ENCODE results near the gene UBE3B.

The UBE3B gene

GRCh38 chr12:109489955-109490565, 12.6 kb downstream of the UBE3B start:
- Histone ChIP-seq H3K4me3 (ENCODE audit: low read depth in 1 of 2, low read length in 1 of 2) (no peak overlapping the region), H3K27me3 (no peaks in the 10 kb centered on the region), H3K4me1 (ENCODE audit: control insufficient read depth in 1 of 2, insufficient read depth in 1 of 2, low read depth in 1 of 2, low read length in 1 of 2) (no peaks in the 10 kb centered on the region), H3K36me3 (peaks cover 98% of the 10 kb centered on the region), H3K9me3 (no peaks in the 10 kb centered on the region), H3K27ac (no peak overlapping the region)
- TF ChIP-seq, protein P1, sequence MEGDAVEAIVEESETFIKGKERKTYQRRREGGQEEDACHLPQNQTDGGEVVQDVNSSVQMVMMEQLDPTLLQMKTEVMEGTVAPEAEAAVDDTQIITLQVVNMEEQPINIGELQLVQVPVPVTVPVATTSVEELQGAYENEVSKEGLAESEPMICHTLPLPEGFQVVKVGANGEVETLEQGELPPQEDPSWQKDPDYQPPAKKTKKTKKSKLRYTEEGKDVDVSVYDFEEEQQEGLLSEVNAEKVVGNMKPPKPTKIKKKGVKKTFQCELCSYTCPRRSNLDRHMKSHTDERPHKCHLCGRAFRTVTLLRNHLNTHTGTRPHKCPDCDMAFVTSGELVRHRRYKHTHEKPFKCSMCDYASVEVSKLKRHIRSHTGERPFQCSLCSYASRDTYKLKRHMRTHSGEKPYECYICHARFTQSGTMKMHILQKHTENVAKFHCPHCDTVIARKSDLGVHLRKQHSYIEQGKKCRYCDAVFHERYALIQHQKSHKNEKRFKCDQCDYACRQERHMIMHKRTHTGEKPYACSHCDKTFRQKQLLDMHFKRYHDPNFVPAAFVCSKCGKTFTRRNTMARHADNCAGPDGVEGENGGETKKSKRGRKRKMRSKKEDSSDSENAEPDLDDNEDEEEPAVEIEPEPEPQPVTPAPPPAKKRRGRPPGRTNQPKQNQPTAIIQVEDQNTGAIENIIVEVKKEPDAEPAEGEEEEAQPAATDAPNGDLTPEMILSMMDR (IDR thresholded peaks at IDR 0.05): no peak

- Histone ChIP-seq H3K4me1 (ENCODE audit: control insufficient read depth in 1 of 2, insufficient read depth in 1 of 2, low read depth in 1 of 2, low read length in 1 of 2) (no peaks in the 10 kb centered on the region), H3K36me3 (peaks cover 95% of the 10 kb centered on the region), H3K4me3 (ENCODE audit: low read depth in 1 of 2, low read length in 1 of 2) (no peak overlapping the region), H3K27me3 (no peaks in the 10 kb centered on the region), H3K9me3 (no peaks in the 10 kb centered on the region), H3K27ac (no peak overlapping the region)
- TF ChIP-seq, protein P1 (IDR thresholded peaks at IDR 0.05): no peak
These were observed 14.2 kb downstream of the UBE3B start for GRCh38 chr12:109491671-109492070.

DNA sequence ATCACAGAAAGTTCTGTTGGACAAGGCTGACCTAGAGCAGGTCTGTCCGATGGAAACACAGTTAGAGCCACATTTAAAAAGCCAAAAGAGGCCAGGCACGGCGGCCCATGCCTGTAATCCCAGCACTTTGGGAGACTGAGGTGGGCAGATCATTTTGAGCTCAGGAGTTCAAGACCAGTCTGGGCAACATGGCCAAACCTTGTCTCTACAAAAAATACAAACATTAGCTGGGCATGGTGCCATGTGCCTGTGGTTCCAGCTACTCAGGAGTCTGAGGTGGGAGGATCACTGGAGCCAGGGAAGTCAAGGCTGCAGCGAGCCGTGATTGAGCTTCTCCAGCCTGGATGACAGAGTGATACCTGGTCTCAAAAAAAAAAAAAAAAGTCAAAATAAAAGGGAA, 14.9 kb downstream of the UBE3B start:
- H3K9me3 ChIP-seq: no peaks in the 10 kb centered on the region
- no peak overlapping the region for H3K4me3 ChIP-seq (ENCODE audit: low read depth in 1 of 2, low read length in 1 of 2)
- no peak overlapping the region for H3K27ac ChIP-seq
- peaks cover 88% of the 10 kb centered on the region for H3K36me3 ChIP-seq
- TF ChIP-seq, protein P1 (IDR thresholded peaks at IDR 0.05): no peak
- no peaks in the 10 kb centered on the region for H3K27me3 ChIP-seq
- H3K4me1 ChIP-seq (ENCODE audit: control insufficient read depth in 1 of 2, insufficient read depth in 1 of 2, low read depth in 1 of 2, low read length in 1 of 2): no peaks in the 10 kb centered on the region

DNA sequence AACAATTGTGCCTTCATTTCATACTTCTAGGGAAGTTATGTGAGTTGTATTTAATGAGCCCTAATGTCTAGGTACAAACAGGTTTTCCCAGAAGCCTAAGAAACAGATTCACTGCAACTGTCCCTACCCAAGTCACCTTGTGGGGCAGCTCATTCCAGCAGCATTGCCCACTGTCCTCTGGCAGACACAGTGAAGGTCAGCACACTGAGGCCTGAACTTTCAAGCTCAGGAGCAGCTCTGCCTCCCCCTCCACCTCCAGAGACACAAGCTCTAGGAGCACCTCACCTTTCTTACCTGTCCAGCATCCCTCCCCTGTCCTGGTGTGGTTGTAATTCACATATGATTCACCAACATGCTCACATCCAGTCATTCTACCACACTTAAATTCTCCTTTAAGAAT, 15.7 kb downstream of the UBE3B start:
- H3K4me3 ChIP-seq (ENCODE audit: low read depth in 1 of 2, low read length in 1 of 2): no peak overlapping the region
- TF ChIP-seq, protein P1 (IDR thresholded peaks at IDR 0.05): no peak
- no peaks in the 10 kb centered on the region for H3K27me3 ChIP-seq
- H3K9me3 ChIP-seq: no peaks in the 10 kb centered on the region
- H3K4me1 ChIP-seq (ENCODE audit: control insufficient read depth in 1 of 2, insufficient read depth in 1 of 2, low read depth in 1 of 2, low read length in 1 of 2): no peaks in the 10 kb centered on the region
- peaks cover 88% of the 10 kb centered on the region for H3K36me3 ChIP-seq
- H3K27ac ChIP-seq: no peak overlapping the region

GRCh38 chr12:109493938-109494337, 16.5 kb downstream of the UBE3B start:
- Histone ChIP-seq H3K9me3 (no peaks in the 10 kb centered on the region), H3K36me3 (peaks cover 88% of the 10 kb centered on the region), H3K4me1 (ENCODE audit: control insufficient read depth in 1 of 2, insufficient read depth in 1 of 2, low read depth in 1 of 2, low read length in 1 of 2) (no peaks in the 10 kb centered on the region), H3K4me3 (ENCODE audit: low read depth in 1 of 2, low read length in 1 of 2) (no peak overlapping the region), H3K27me3 (no peaks in the 10 kb centered on the region), H3K27ac (no peak overlapping the region)
- TF ChIP-seq, protein P1 (IDR thresholded peaks at IDR 0.05): no peak

Data from neutrophil (primary cell).